ENCODE data around the gene TAS1R1.
"Not testable (repeated sequence)": the region's sequence is repeated elsewhere in the genome, so short reads cannot be mapped to it uniquely, and the experiment has no call there.

Gene TAS1R1

GRCh38 chr1:6592441-6592840, 37.3 kb downstream of the TAS1R1 start:
- DNase-seq, result no peak

DNA sequence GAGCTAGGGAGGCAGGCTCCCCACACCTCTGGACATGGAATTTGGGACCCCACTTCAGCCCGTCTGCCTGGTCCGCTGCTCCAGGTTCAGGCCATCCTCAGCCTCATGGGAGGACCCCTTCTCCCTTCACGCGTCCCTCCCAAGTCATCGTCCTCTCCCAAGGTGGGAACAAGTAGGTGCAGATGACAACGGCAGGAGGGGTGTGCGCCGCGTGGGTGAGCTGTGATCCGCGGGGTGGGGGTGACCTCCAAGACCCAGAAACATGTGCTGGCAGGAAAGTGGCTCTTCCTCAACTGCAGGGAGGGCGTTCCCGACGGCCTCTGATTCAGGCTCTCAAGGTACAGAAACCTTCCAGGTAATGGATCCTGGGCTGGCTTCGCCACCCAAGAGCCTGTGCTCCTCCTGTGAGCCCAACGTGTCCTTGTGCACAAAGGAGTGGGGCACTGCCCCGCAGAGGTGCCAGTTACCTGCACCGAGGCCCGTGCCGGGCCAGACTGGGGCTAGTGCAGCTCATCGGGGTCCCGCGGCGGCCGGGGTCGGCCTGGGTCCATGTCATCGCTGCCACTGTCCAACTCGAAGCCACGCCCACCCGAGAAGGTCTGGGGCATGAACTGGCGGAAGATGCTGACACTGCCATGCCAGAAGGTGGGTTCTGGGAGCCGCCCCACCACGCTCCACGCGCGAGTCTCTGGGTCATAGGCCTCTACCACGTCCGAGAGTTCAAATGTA, 37.9 kb downstream of the TAS1R1 start:
- no peak for DNase-seq

DNA sequence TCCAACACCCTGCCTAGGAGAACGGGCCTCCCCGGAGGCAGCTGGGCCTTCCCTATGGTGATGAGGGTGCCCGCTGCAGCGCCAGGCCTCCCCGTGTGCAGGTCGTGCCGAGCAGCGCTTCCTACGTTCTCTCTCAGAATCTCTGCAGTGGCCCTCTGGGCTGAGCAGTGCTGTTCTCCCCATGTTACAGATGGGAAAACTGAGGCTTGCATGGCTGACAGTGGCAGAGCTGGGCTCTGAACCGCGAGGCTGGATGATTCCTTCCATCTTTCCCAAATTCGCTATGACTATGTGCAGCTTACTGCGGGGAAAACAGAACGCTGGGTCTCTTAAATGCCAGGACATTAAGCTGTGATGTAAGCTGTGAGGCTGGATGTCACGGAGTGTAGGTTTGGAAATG, 38.7 kb downstream of the TAS1R1 start:
- DNase-seq, result no peak

GRCh38 chr1:6594977-6595740, 40.1 kb downstream of the TAS1R1 start:
- DNase-seq, result no peak

DNA sequence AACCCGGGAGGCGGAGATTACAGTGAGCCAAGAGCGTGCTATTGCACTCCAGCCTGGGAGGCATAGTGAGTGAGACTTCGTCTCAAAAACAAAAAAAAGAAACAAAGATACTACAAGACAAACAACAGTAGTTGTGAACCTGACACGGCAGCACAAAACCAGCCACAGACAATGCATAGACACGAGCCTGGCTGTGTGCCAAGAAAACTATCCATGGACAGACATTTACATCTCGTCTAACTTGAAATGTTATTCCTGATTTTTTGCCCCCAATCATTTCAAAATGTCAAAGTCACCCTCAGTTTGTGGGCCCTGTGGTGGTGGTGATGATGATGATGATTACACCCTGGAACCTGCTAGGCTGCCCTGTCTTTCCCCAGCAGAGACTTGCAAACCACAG, 41.2 kb downstream of the TAS1R1 start:
- DNase-seq, result no peak

DNA sequence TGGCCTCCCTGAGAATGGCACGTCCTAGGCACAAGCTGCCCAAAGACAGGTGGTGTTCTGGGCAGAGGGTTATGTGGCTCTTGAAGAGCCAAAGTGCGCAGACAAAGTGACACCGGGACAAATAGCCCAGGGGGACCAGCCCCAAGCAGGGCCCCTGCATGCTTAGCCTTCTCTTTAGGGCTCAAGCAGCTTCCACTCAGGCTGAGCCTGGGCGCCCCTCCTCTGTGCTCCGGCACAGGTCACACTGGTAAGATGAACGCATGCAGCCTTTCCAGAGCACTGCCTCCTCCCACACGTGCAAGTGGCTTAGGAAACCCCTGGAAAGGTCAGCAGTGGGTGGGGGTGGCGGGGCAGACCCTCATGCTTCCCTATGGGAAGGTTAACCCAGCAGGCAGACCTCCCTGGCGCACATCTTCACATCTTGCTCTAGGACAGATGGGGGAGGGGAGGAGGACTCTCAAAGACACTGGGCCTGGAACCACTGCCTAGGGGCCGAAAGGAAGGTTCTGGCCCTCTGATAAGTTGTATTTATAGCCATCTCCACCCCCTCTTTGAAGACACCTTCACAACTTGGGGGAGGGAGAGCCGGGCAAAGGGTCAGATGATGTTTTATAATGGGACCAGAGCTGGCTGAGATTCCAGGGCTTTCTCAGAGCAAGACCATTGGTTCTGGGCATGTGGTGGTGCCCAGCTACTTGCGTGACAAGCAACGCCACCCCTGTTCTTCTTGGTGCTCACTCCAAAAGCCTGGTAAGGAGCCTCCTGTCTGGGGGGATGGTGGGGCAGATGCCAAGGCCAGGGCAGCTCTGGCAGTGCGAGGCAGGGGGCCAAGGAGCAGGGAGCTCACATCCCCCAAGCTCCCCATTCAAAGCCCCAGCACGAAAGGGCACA, 42.0 kb downstream of the TAS1R1 start:
- no peak for DNase-seq

- DNase-seq, result no peak
Measured at GRCh38 chr1:6597777-6598131, 42.6 kb downstream of the TAS1R1 start.

DNA sequence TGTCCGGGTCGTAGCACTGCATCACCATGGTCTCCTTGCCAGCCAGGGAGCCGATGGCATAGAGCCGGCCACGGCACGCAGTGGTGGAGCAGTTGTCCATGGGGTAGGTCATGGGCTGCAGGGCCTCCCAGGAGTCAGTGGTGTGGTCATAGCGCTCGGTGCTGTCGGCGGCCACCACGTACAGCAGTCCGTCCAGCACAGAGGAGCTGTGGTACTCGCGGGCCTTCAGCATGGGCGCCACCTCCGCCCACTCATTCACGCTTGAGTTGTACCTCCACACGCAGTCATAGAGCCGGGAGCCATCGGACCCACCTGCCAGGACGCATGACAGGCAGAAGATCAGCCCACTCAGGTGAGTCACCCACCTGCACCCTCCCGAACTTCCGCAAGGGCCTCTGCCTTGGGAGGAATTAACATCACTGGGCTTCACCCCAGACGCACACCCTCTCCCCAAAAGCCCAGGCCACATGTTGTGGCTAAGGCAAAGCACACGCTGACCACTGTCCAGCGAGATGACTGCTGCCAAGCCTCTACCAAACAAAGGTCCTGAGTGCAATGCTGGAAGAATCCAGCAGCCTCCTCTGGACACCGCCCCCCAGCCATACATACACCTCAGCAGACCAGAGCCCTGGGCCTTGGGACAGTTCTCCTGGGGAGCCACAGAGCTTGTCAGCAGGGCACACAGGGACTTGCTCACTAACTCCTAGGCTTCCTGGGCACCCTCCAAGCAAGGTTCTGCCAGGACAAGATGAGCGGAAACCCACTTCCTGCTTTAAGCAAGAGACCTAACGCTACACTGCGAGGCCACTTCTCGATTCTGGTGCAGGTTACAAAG, 44.3 kb downstream of the TAS1R1 start:
- peak; percentile 55 for DNase-seq

- not testable (repeated sequence) for DNase-seq
Measured at GRCh38 chr1:6599991-6600390, 44.9 kb downstream of the TAS1R1 start.

DNA sequence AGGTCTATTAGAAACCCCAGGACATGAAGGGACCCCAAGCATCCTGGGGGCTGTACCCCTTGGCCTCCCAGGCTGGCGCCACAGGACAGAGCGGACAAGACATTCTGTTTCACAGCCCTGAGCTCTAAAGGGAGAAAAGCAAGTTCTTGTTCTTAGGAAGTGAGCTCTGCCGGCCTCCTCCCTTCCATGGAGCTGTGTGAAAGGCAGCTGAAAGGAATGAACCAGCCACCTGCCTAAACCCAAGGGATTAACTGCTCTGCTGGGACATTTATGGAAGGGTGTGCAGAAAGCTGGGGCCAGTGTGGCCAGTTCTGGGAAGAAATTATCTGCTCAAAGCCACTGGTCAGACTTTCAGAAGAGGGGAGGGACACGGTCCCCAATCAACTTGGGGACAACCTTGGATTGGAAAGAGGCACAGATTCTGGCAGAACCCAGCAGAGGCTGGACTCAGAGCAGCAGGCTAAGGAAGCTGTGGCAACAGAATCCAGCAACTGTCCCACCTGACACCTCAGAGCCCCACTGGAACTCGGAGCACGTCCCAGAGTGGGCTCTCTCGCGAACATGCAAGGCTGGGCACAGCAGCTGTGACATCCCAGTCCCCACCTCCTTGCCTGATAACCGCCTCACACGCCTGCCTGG, 45.4 kb downstream of the TAS1R1 start:
- peak; percentile 23 for DNase-seq

DNA sequence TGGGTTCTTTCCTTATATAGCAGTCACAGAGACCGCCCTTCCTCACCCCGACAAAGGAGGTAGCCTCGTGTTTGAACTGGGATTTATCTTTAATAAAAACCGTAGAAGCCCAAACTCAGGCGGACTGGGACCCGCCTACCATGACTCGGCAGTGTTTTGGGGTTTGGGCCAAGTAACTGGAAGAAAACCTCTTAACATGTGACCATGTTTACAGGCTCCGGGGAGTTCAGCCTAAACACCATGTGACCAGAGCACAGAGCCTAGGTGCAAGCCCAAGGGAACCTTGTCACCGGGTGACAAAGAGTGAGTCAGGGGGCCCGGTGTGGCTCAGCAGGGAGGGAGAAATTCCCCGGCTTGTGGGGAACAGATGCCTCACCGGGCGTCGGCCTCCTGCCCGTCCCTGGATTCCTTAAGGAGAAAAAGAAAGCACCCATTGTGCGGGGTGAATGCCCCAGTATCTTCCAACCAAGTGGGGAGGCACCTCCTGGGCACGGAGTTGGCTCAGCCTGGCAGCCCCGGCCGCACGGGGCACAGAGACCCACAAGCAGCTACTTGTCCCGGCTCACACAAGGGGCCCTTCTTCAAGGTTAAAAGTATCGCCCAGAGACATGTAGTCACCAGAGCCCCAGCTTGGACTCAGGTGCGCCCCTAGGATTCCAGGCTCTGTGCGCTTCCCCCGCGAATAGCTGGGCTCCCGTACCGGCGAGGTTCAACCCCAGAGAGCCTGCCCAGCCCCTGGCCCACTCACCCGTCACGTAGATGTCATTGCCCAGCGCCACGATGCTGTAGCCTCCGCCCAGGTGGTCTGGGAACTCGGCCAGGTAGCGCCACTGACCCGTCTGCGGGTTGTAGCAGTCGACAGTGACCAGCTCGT, 46.2 kb downstream of the TAS1R1 start:
- peak; percentile 89 for DNase-seq

GRCh38 chr1:6601923-6602668, 47.0 kb downstream of the TAS1R1 start:
- DNase-seq, result no peak

DNA sequence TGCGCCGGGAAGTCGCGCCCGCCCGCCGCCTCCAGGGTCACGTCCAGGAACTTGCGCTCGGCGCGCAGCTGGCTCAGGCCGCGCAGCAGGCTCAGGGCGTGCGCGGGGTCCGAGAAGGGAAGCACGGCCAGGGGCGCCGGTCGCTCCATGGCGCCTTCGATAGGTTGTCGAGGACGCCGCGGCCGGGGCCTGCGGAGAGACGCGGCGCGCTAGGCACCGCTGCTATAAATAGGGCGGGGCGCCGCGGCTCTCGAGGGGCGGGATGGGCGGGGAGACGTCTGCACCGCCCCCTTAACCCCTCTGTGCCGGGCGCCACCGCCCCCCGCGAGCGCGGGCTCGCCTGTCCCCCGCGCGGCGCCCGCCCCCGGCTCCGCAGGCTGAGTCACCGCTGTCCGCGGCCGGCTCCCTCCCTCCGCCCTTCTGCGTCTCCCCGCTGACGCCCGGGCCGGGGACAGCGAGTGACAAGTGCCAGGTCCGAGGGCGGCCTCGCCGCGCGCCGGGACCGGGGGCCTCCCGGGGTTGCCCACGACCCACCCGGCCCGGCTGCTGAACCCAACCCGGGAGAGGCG, 47.6 kb downstream of the TAS1R1 start, which contains the start of gene KLHL21:
Gene KLHL21 (minus strand): TSS at position 201 of the 569 bp plus-strand sequence. CDS start 52 bp downstream, at position 149.
- DNase-seq, result peak; percentile 93

GRCh38 chr1:6603238-6603914, 48.3 kb downstream of the TAS1R1 start:
- DNase-seq, result peak; percentile 83

DNA sequence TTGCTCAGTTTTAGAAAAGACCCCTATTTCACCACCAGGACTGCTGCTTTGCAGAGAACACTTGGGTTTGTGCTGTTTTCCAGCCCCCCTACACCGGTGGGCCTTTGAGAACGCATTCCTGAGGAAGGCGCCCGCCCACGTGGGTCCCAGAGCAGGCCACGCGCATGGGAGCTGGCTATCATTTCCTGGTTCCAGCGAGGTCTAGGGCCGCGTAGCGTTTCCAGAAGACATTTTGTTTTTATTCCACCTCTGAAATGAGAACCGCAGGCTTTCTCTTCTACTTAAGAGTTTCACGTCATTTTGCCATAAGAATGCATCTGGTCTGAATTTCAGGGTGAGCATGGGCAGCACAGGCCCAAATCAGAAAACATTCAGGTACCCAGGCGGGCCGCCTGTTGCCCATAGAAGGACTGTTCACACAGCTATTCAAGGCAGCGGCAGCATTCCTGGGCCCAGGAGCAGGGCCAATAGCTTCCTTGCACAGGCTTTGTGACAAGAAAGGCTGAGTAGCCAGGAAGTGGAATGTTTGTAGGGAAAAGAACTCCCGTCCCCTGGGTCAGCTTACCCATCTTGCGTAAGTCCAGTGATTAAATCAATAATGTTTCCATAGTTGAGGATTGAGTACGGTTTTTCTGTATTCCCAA, 48.9 kb downstream of the TAS1R1 start:
- peak; percentile 49 for DNase-seq

- DNase-seq, result peak; percentile 39
Measured at GRCh38 chr1:6612641-6613360, 57.7 kb downstream of the TAS1R1 start.

- peak; percentile 99 for DNase-seq
Measured at GRCh38 chr1:6613361-6614018, 58.4 kb downstream of the TAS1R1 start, which contains the start of gene PHF13. TSS of gene PHF13 (plus strand) at chr1:6613731. CDS start at chr1:6614067, 336 bp downstream.

Data from inflammatory macrophage treated with lipopolysaccharide for 4 hours (primary cell).